ENCODE data around the gene FPGT. TPM values are rescaled to one million over a fixed set of nuclear protein-coding genes. Genes with fewer than 3 reads are reported as not detected.

Gene FPGT
- total and polyA plus RNA-seq, 8 donors, result 2.9 to 14.3 (median 7.8) TPM

GRCh38 chr1:74236440-74236839 is 38.4 kb downstream of the FPGT start:
- H3K27ac ChIP-seq, result no peak overlapping the region
- ATAC-seq (no peak), FAIRE-seq (no peak), DNase-seq (no peak)
- WGBS, 2 donors, result 85 to 93% methylated on average over 3 of the region's 3 CpGs
- H3K36me3 ChIP-seq, result no peaks in the 10 kb centered on the region
- no peaks in the 10 kb centered on the region for H3K4me1 ChIP-seq
- TF ChIP-seq, protein P1, sequence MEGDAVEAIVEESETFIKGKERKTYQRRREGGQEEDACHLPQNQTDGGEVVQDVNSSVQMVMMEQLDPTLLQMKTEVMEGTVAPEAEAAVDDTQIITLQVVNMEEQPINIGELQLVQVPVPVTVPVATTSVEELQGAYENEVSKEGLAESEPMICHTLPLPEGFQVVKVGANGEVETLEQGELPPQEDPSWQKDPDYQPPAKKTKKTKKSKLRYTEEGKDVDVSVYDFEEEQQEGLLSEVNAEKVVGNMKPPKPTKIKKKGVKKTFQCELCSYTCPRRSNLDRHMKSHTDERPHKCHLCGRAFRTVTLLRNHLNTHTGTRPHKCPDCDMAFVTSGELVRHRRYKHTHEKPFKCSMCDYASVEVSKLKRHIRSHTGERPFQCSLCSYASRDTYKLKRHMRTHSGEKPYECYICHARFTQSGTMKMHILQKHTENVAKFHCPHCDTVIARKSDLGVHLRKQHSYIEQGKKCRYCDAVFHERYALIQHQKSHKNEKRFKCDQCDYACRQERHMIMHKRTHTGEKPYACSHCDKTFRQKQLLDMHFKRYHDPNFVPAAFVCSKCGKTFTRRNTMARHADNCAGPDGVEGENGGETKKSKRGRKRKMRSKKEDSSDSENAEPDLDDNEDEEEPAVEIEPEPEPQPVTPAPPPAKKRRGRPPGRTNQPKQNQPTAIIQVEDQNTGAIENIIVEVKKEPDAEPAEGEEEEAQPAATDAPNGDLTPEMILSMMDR (IDR thresholded peaks at IDR 0.05), result no peak
- intact Hi-C loops (cut with DNase I), result no loop called here
- H3K9me3 ChIP-seq, result no peaks in the 10 kb centered on the region
- no peaks in the 10 kb centered on the region for H3K27me3 ChIP-seq
- H3K4me3 ChIP-seq, result no peak overlapping the region

DNA sequence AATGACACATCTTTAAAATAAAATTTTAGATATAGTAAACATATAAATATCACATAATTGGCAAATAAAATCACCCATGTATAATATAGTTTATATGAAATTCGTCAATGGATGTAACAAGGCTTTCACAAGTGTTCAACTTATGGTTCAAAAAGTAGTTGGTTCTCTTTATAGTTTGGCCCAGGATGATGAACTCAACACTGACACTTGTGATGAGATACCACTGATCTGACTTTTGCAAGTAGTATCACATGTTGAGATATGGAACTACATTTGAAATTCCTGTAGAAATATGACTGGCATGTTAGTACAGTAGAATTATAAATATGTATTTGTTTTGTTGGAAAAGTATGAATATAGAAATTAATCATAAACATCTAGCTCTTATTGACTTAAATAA is 39.0 kb downstream of the FPGT start:
- no peaks in the 10 kb centered on the region for H3K4me1 ChIP-seq
- ATAC-seq (no peak), FAIRE-seq (no peak), DNase-seq (no peak)
- no peak overlapping the region for H3K27ac ChIP-seq
- no peaks in the 10 kb centered on the region for H3K9me3 ChIP-seq
- H3K4me3 ChIP-seq, result no peak overlapping the region
- WGBS, 2 donors, result 57 to 63% methylated on average over 1 of the region's 1 CpG
- H3K36me3 ChIP-seq, result no peaks in the 10 kb centered on the region
- intact Hi-C loops (cut with DNase I), result no loop called here
- H3K27me3 ChIP-seq, result no peaks in the 10 kb centered on the region
- TF ChIP-seq, protein P1 (IDR thresholded peaks at IDR 0.05), result no peak

GRCh38 chr1:74237787-74238186 is 39.7 kb downstream of the FPGT start:
- H3K36me3 ChIP-seq, result no peaks in the 10 kb centered on the region
- H3K4me1 ChIP-seq, result no peaks in the 10 kb centered on the region
- no peak overlapping the region for H3K27ac ChIP-seq
- H3K27me3 ChIP-seq, result no peaks in the 10 kb centered on the region
- 77 to 83% methylated on average over 4 of the region's 4 CpGs for WGBS, 2 donors
- TF ChIP-seq, protein P1 (IDR thresholded peaks at IDR 0.05), result no peak
- no peak overlapping the region for H3K4me3 ChIP-seq
- FAIRE-seq (no peak), ATAC-seq (no peak), DNase-seq (no peak)
- intact Hi-C loops (cut with DNase I), result no loop called here
- no peaks in the 10 kb centered on the region for H3K9me3 ChIP-seq

DNA sequence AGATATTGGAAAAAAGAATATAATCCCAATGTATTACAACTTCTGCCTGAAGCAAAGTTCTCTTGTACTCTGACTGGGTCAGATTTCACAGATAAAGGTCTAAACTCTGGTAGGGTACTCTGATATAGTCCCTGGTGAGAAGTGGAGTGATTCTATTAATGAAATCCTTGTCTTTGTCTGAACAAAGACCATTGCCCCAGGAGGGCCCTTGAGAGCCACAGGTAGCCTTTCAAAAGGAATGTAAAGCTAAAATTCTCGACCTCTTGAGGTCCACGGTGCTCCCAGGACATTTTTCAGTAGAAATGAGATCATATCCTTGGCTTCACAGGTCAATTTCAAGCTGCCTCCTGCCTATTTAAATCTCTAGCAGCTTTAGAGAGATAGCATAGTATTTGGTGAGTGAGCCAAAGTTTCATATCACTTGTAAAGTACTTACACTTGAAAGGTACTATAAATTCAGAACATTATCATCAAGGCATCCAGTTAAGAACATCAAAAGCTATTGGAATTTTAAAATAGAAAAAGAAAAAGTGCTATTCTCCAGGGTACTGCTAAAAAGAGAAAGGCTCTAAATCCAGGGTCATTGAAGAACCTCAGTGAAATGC is 47.2 kb downstream of the FPGT start:
- 4 to 11% methylated on average over 2 of the region's 2 CpGs for WGBS, 2 donors
- no peak for FAIRE-seq
- no peaks in the 10 kb centered on the region for H3K36me3 ChIP-seq

DNA sequence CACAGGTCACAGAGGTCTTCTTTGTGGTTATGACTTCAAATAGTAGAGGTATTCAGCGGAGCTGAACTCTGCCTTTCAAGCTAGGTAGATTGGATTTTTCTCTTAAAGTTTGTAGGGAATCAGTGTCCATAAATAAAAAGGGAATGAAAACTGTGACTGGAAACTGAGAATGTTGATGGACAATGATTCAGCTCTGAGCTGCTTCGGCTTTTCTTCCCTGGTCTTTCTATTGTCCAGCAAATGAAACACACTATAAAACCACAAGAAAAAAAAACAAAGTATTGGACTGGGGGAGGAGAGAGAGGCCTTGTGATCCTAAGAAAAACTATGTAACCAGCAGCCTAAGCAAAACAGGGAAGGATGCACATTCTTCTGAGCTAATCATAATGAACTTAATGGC is 48.3 kb downstream of the FPGT start:
- 79 to 89% methylated on average over 2 of the region's 2 CpGs for WGBS, 2 donors
- no peak overlapping the region for H3K27ac ChIP-seq
- DNase-seq, result no peak

More for the DNA sequence above, 47.2 kb downstream of the FPGT start:
- Histone ChIP-seq H3K27me3 (no peaks in the 10 kb centered on the region), H3K27ac (no peak overlapping the region), H3K4me1 (no peaks in the 10 kb centered on the region), H3K4me3 (no peak overlapping the region), H3K9me3 (no peaks in the 10 kb centered on the region)
- intact Hi-C loops (cut with DNase I), result no loop called here
- TF ChIP-seq, protein P1 (IDR thresholded peaks at IDR 0.05), result no peak
- DNase-seq (no peak), ATAC-seq (no peak)

More for the DNA sequence above, 48.3 kb downstream of the FPGT start:
- TF ChIP-seq, protein P1 (IDR thresholded peaks at IDR 0.05), result no peak
- H3K9me3 ChIP-seq, result no peaks in the 10 kb centered on the region
- FAIRE-seq (no peak), ATAC-seq (no peak)
- H3K36me3 ChIP-seq, result no peaks in the 10 kb centered on the region
- H3K4me1 ChIP-seq, result no peaks in the 10 kb centered on the region
- H3K27me3 ChIP-seq, result no peaks in the 10 kb centered on the region
- H3K4me3 ChIP-seq, result no peak overlapping the region
- intact Hi-C loops (cut with DNase I), result no loop called here
